Endothelial cell of umbilical vein (primary cell): ENCODE data around the gene PLEKHG2. TPM values are rescaled to one million over a fixed set of nuclear protein-coding genes. Genes with fewer than 3 reads are reported as not detected.

ENCODE experiments used
- BruUV-seq: library from RNA; stranded (reverse); fragments of 400-500 nt; replicated peaks from 2 replicates; lab custom pipeline; 2021; lab: Mats Ljungman, UMichigan
- CTCF ChIA-PET: fragments of 300-600, 350-600 bp; sonication (Branson Sonifier 250); formaldehyde crosslinking; loops from one replicate; lab custom pipeline; 2021; ENCODE audit warnings: antibody characterized with exemption, inconsistent platforms; lab: Charles Lee
- POLR2A ChIA-PET: fragments of 300-600, 350-600 bp; sonication (Branson Sonifier 250); formaldehyde crosslinking; loops from one replicate; lab custom pipeline; 2021; ENCODE audit warnings: antibody characterized with exemption, inconsistent platforms; lab: Charles Lee
- DNase-seq: peaks from one replicate; pipeline ENCODE4 v3.0.0-alpha.2; 2011; ENCODE audit warnings: low read depth, low spot score
- FAIRE-seq: peaks from 2 replicates; lab custom pipeline; 2011; peaks lifted over from hg19 to GRCh38; lab: Jason Lieb, UNC
- H2AFZ ChIP-seq: 2 replicates; pipeline ENCODE4 v1.6.0; 2012; ENCODE audit warnings: low read depth, low read length, control low read depth, inconsistent platforms
- H3K27ac ChIP-seq: 2 replicates; pipeline ENCODE4 v1.5.1; 2011; ENCODE audit warnings: low read depth, mild to moderate bottlenecking, control low read depth, low read length, moderate library complexity; ENCODE audit not compliant: insufficient read depth
- H3K27me3 ChIP-seq, 2 experiments: 2 replicates each; pipeline versions ENCODE4 v1.6.0 to v1.6.1; 2011; ENCODE audit warnings: low read length in 2 of 2, mixed read lengths in 1 of 2; ENCODE audit not compliant: control insufficient read depth in 2 of 2, insufficient read depth in 2 of 2
- H3K36me3 ChIP-seq, 2 experiments: 2 replicates in 1 of 2; 3 replicates in 1 of 2; pipeline ENCODE4 v1.5.1; 2011; ENCODE audit warnings: low read length in 2 of 2, mild to moderate bottlenecking in 1 of 2, moderate library complexity in 1 of 2; ENCODE audit not compliant: control insufficient read depth in 2 of 2, insufficient read depth in 2 of 2; ENCODE audit errors: extremely low read depth in 1 of 2
- H3K4me1 ChIP-seq: 3 replicates; pipeline ENCODE4 v1.5.1; 2011; ENCODE audit warnings: mild to moderate bottlenecking, low read length; ENCODE audit not compliant: control insufficient read depth, insufficient read depth; ENCODE audit errors: extremely low read depth
- H3K4me2 ChIP-seq: 2 replicates; pipeline ENCODE4 v1.6.1; 2011; ENCODE audit warnings: low read length, control low read depth, mixed read lengths; ENCODE audit not compliant: insufficient read depth
- H3K4me3 ChIP-seq, 3 experiments: fragments of 200-600 bp in 1 of 3; sonication (generic), shearing (Covaris generic) in 1 of 3; replicated peaks in 1 of 3; 2 replicates each; pipeline ENCODE4 v1.5.1; 2011 to 2016; ENCODE audit warnings: control low read depth in 3 of 3, low read length in 3 of 3, mild to moderate bottlenecking in 2 of 3, inconsistent platforms in 1 of 3, low read depth in 1 of 3, moderate library complexity in 1 of 3; ENCODE audit not compliant: insufficient read depth in 1 of 3
- H3K79me2 ChIP-seq: 2 replicates; pipeline ENCODE4 v1.6.0; 2012; ENCODE audit warnings: low read length, inconsistent platforms; ENCODE audit not compliant: control insufficient read depth, insufficient read depth
- H3K9ac ChIP-seq: replicated peaks from 2 replicates; pipeline ENCODE3; 2011; ENCODE audit warnings: low read length, control low read depth; ENCODE audit not compliant: insufficient read depth; ENCODE audit errors: extremely low read depth
- H3K9me1 ChIP-seq: replicated peaks from 3 replicates; pipeline ENCODE4 v1.6.0; 2011; ENCODE audit warnings: mild to moderate bottlenecking, low read length; ENCODE audit not compliant: control insufficient read depth, insufficient read depth; ENCODE audit errors: extremely low read depth
- H3K9me3 ChIP-seq: replicated peaks from 2 replicates; pipeline ENCODE4 v1.5.1; 2012; ENCODE audit warnings: low read length, inconsistent platforms; ENCODE audit not compliant: control insufficient read depth, insufficient read depth
- H4K20me1 ChIP-seq: replicated peaks from 2 replicates; pipeline ENCODE3; 2011; ENCODE audit warnings: mild to moderate bottlenecking, low read length; ENCODE audit not compliant: control insufficient read depth, insufficient read depth; ENCODE audit errors: extremely low read depth
- EZH2 ChIP-seq: IDR thresholded peaks from 2 replicates; pipeline ENCODE4 v1.6.1; 2012; ENCODE audit warnings: borderline replicate concordance, low read depth, mild to moderate bottlenecking, moderate library complexity, low read length, inconsistent platforms; ENCODE audit not compliant: severe bottlenecking
- FOS ChIP-seq: IDR thresholded peaks from 2 replicates; pipeline ENCODE4 v1.6.1; 2011; ENCODE audit warnings: mild to moderate bottlenecking, low read length, moderate library complexity, borderline replicate concordance; ENCODE audit not compliant: insufficient read depth
- GATA2 ChIP-seq: IDR thresholded peaks from 2 replicates; pipeline ENCODE4 v1.7.0; 2011; ENCODE audit warnings: low read depth, mild to moderate bottlenecking, moderate library complexity, mixed read lengths, low read length; ENCODE audit not compliant: insufficient read length, insufficient read depth
- JUN ChIP-seq: IDR thresholded peaks from 2 replicates; pipeline ENCODE4 v1.6.1; 2011; ENCODE audit warnings: borderline replicate concordance, low read depth; ENCODE audit not compliant: insufficient read length, insufficient read depth
- MYC ChIP-seq: IDR thresholded peaks from one replicate; pipeline ENCODE4 v1.6.1; 2011; ENCODE audit warnings: mild to moderate bottlenecking, low read depth, low read length
- POLR2A ChIP-seq: IDR thresholded peaks from 2 replicates; pipeline ENCODE4 v1.6.1; 2012; ENCODE audit warnings: low read depth, mild to moderate bottlenecking, control low read depth, low read length
- POLR2AphosphoS5 ChIP-seq: IDR thresholded peaks from 2 replicates; pipeline ENCODE4 v1.6.1; 2012; ENCODE audit warnings: low read depth, mild to moderate bottlenecking, control low read depth, low read length, moderate library complexity; ENCODE audit not compliant: insufficient read depth
- dilution Hi-C: fragments of 300-500 bp; cut with MboI; formaldehyde crosslinking; loops from one replicate; pipeline ENCODE4 v1.15.0; 2019; ENCODE audit warnings: low sequenced_read_pairs; ENCODE audit not compliant: extremely low pct_ligation_motif_present
- intact Hi-C: fragments of 100-400 bp; cut with micrococcal nuclease; formaldehyde crosslinking; loops from one replicate; pipeline ENCODE4 v1.10.0; 2022
- polyA plus RNA-seq, 4 experiments: library from polyadenylated mRNA; depleted of rRNA in 3 of 4; stranded (reverse) in 3 of 4; unstranded in 1 of 4; fragments of >200 nt; gene quantifications; 2 replicates each; pipeline versions ENCODE4 v1.2.1 to v1.2.3, GENCODE V29; 2011 to 2012; ENCODE audit warnings: missing spikeins in 1 of 4
- total RNA-seq: library from RNA; stranded (reverse); gene quantifications from 2 replicates; pipeline ENCODE4 v1.2.3, GENCODE V29; 2021
- TF ChIP-seq, protein P1 (sequence below): IDR thresholded peaks from 2 replicates; pipeline ENCODE4 v1.6.1; 2011; ENCODE audit not compliant: insufficient read depth, insufficient read length
- TF ChIP-seq, protein P2 (sequence below), 2 donors: IDR thresholded peaks; 1 replicate in 1 of 2; 2 replicates in 1 of 2; pipeline ENCODE4 v1.5.1; 2011; ENCODE audit warnings: low read length in 2 of 2, mild to moderate bottlenecking in 2 of 2, moderate library complexity in 2 of 2, control low read depth in 1 of 2, inconsistent platforms in 1 of 2, low read depth in 1 of 2; ENCODE audit not compliant: insufficient read depth in 1 of 2; ENCODE audit errors: extremely low read depth in 1 of 2

Gene PLEKHG2
- total and polyA plus RNA-seq, 2 donors (not counting 3 experiments of a cell fraction or from before 2014, with no cell fraction given), result 44.7 to 74.1 TPM

GRCh38 chr19:39469036-39469435, 56.6 kb downstream of the PLEKHG2 start:
- POLR2A ChIA-PET, result no interaction called here
- CTCF ChIA-PET, result interaction anchor here (1.5 kb wide), 1 partner anchor 78 kb away, joined by 3 read pairs; the partner anchor contains the start of genes MED29 and PAF1
- Histone ChIP-seq H3K79me2 (no peaks in the 10 kb centered on the region), H3K27ac (no peak overlapping the region), H3K4me3 (no peak overlapping the region), H3K4me1 (no peaks in the 10 kb centered on the region), H4K20me1 (no peaks in the 10 kb centered on the region), H3K9me1 (no peaks in the 10 kb centered on the region), H3K4me2 (no peak overlapping the region), H3K27me3 (no peaks in the 10 kb centered on the region), H3K9me3 (no peaks in the 10 kb centered on the region), H3K9ac (no peak overlapping the region), H2AFZ (no peak overlapping the region), H3K36me3 (peaks cover 17 to 81% of the 10 kb centered on the region in 2 experiments)
- TF ChIP-seq POLR2AphosphoS5 (no peak), FOS (no peak), MYC (no peak), JUN (no peak), GATA2 (no peak), POLR2A (no peak), EZH2 (no peak)
- TF ChIP-seq, protein P1, sequence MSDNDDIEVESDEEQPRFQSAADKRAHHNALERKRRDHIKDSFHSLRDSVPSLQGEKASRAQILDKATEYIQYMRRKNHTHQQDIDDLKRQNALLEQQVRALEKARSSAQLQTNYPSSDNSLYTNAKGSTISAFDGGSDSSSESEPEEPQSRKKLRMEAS, result no peak
- TF ChIP-seq, protein P2, sequence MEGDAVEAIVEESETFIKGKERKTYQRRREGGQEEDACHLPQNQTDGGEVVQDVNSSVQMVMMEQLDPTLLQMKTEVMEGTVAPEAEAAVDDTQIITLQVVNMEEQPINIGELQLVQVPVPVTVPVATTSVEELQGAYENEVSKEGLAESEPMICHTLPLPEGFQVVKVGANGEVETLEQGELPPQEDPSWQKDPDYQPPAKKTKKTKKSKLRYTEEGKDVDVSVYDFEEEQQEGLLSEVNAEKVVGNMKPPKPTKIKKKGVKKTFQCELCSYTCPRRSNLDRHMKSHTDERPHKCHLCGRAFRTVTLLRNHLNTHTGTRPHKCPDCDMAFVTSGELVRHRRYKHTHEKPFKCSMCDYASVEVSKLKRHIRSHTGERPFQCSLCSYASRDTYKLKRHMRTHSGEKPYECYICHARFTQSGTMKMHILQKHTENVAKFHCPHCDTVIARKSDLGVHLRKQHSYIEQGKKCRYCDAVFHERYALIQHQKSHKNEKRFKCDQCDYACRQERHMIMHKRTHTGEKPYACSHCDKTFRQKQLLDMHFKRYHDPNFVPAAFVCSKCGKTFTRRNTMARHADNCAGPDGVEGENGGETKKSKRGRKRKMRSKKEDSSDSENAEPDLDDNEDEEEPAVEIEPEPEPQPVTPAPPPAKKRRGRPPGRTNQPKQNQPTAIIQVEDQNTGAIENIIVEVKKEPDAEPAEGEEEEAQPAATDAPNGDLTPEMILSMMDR (IDR thresholded peaks at IDR 0.05; ENCODE audit: extremely low read depth in 1 of 2, insufficient read depth in 1 of 2, low read depth in 1 of 2, low read length in 2 of 2), result no peak
- FAIRE-seq (no peak), DNase-seq (no peak)
- intact Hi-C loops, result no loop called here
- no TSS peak for BruUV-seq
- dilution Hi-C loops, result no loop called here
